Type B pancreatic cell (in vitro differentiated cells): Measurements from ENCODE around the gene TAF8. TPM values are rescaled to one million over a fixed set of nuclear protein-coding genes. Genes with fewer than 3 reads are reported as not detected.

Source experiments
- DNase-seq: peaks from one replicate; pipeline ENCODE4 v3.0.0; 2021; ENCODE audit warnings: mixed read lengths; ENCODE audit not compliant: unreplicated experiment; ENCODE audit errors: extremely low spot score
- H3K27ac Mint-ChIP-seq: 2 replicates; pipeline ENCODE4 v1.8.0; 2021; ENCODE audit warnings: mild to moderate bottlenecking, mixed read lengths
- H3K27me3 Mint-ChIP-seq: 2 replicates; pipeline ENCODE4 v1.8.0; 2021; ENCODE audit warnings: mixed read lengths
- H3K36me3 Mint-ChIP-seq: 2 replicates; pipeline ENCODE4 v1.8.0; 2021; ENCODE audit warnings: mixed read lengths
- H3K4me1 Mint-ChIP-seq: one replicate; pipeline ENCODE4 v1.8.0; 2021; ENCODE audit warnings: mixed read lengths; ENCODE audit not compliant: unreplicated experiment
- H3K4me3 Mint-ChIP-seq: 2 replicates; pipeline ENCODE4 v1.8.0; 2021; ENCODE audit warnings: mild to moderate bottlenecking, mixed read lengths
- H3K9me3 Mint-ChIP-seq: 2 replicates; pipeline ENCODE4 v1.8.0; 2021; ENCODE audit warnings: mixed read lengths
- CTCF ChIP-seq: fragments of 200-600 bp; sonication (generic); conservative IDR thresholded peaks from 2 replicates; pipeline ENCODE4 v1.5.0; 2021; ENCODE audit warnings: antibody characterized with exemption, mild to moderate bottlenecking
- total RNA-seq: library from RNA; stranded (reverse); gene quantifications from 2 replicates; pipeline ENCODE4 v1.2.1, GENCODE V29; 2021; ENCODE audit warnings: low replicate concordance

TAF8 gene
- total RNA-seq, 1 donor from 2014 or later = 36.0 TPM

- Mint-ChIP-seq H3K27ac (no peak overlapping the region), H3K4me1 (peaks cover 14% of the 10 kb centered on the region), H3K4me3 (no peak overlapping the region), H3K27me3 (no peaks in the 10 kb centered on the region), H3K36me3 (no peaks in the 10 kb centered on the region), H3K9me3 (no peaks in the 10 kb centered on the region)
- no peak for DNase-seq
- no peak for TF ChIP-seq CTCF
Measured at GRCh38 chr6:42110683-42111082, 60.4 kb downstream of the TAF8 start.

GRCh38 chr6:42112351-42112750 lies 62.0 kb downstream of the TAF8 start:
- no peak for TF ChIP-seq CTCF
- Mint-ChIP-seq H3K4me1 (peaks cover 18% of the 10 kb centered on the region), H3K27ac (no peak overlapping the region), H3K4me3 (no peak overlapping the region), H3K9me3 (no peaks in the 10 kb centered on the region), H3K36me3 (peaks cover 4% of the 10 kb centered on the region), H3K27me3 (no peaks in the 10 kb centered on the region)
- no peak for DNase-seq

- no peak for TF ChIP-seq CTCF
- H3K4me3 Mint-ChIP-seq = no peak overlapping the region
- H3K4me1 Mint-ChIP-seq = peaks cover 19% of the 10 kb centered on the region
- H3K27ac Mint-ChIP-seq = peak overlapping the region; percentile 46
- peaks cover 4% of the 10 kb centered on the region for H3K36me3 Mint-ChIP-seq
- no peaks in the 10 kb centered on the region for H3K27me3 Mint-ChIP-seq
- DNase-seq = no peak
- H3K9me3 Mint-ChIP-seq = no peaks in the 10 kb centered on the region
Measured at GRCh38 chr6:42113936-42114636, 63.8 kb downstream of the TAF8 start.

- Mint-ChIP-seq H3K9me3 (no peaks in the 10 kb centered on the region), H3K27me3 (no peaks in the 10 kb centered on the region), H3K36me3 (peaks cover 4% of the 10 kb centered on the region), H3K27ac (peak overlapping the region; percentile 81), H3K4me1 (peaks cover 19% of the 10 kb centered on the region), H3K4me3 (no peak overlapping the region)
- DNase-seq = no peak
- no peak for TF ChIP-seq CTCF
Measured at GRCh38 chr6:42117843-42118161, 67.5 kb downstream of the TAF8 start.

GRCh38 chr6:42118162-42119001 lies 68.1 kb downstream of the TAF8 start:
- no peak for TF ChIP-seq CTCF
- Mint-ChIP-seq H3K27ac (peak overlapping the region; percentile 81), H3K4me1 (peaks cover 19% of the 10 kb centered on the region)

More at GRCh38 chr6:42118162-42119001, 68.1 kb downstream of the TAF8 start:
- DNase-seq = no peak
- no peaks in the 10 kb centered on the region for H3K27me3 Mint-ChIP-seq
- peak overlapping the region; percentile 60 for H3K4me3 Mint-ChIP-seq
- H3K9me3 Mint-ChIP-seq = no peaks in the 10 kb centered on the region
- H3K36me3 Mint-ChIP-seq = peaks cover 4% of the 10 kb centered on the region
